ENCODE measurements around the gene CGNL1.

Gene CGNL1

DNA sequence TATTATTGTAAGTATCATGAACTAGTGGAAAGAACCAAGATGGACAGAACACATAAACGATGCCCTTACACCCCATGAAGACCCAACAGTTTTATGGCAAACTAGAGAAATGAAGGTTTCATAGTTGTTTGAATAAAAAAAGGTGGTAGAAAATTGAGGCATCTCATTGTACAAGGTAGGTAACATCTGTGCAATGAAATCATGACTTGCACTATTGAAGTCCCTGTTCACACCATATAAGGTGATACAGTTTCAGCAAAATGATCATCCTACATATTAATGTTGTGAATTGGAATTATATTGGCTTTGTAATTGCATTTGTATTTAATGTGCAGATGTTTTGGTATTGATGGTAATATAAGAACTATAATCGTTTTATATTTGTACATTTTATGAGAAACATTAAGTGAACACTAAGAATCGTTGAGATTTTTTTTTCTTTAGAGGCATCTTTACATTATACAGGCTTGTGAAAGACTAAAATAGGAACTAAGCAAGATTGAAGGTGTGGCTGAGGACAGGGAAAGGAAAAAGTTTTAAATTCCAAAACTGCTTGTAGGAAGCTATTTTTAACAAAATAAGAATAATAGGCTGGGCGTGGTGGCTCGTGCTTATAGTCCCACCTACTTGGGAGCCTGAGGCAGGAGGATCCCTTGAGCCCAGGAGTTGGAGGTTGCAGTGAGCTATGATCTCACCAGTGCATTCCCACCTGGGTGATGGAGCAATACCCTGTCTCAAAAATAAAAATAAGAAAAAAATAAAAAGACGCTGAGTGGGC lies 48.5 kb downstream of the CGNL1 start:
- no peak for DNase-seq

GRCh38 chr15:57425842-57426241 lies 49.5 kb downstream of the CGNL1 start:
- no peak for DNase-seq

DNA sequence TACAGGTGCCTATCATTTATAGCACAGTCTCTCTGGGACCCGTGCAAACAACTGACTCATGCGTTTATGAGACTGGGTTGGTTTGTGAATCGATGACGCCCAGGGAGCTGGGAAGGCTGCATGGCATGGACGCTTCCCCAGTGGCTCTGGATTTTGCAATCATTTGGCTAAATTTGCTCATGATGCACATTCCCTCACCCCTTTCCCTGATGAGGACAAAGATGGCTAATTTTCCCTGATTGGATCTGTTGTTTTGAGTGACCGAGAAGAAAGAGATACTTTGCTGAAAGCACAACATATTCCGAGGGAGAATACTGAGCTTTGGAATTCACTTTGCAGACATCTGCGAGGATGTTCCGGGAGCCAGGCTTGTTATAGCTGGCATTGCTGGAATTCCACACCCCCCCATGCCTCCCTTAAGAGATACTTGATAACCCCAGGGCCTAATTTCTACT lies 51.1 kb downstream of the CGNL1 start:
- DNase-seq = no peak

DNA sequence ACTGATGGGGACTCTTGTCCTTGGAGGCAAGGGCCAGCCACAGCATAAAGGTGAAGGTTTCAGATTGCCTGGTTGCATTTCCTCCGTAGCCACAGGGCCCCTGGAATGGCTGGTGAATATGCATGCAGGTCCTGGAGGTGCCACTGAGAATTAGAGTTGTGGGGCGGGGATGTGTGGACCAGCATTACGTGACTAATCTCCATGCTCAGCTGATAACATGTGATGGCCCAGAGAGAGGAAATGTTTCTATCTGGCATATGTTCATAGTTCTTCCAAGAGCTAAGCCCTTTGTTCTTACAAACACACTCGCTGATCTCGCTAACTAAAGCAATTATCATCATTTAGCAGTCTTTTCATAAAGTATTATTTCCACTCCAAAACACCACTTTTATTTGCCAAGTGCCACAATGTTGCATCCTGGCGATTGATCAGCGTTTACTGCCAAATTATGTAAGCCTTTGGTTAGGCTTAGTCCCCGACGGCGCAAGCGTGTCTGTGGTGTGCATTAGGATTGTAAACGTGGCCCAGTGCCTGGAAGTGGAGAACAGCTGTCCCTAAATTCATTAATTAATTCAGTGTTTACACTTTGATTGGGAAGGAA lies 55.9 kb downstream of the CGNL1 start:
- no peak for DNase-seq

DNA sequence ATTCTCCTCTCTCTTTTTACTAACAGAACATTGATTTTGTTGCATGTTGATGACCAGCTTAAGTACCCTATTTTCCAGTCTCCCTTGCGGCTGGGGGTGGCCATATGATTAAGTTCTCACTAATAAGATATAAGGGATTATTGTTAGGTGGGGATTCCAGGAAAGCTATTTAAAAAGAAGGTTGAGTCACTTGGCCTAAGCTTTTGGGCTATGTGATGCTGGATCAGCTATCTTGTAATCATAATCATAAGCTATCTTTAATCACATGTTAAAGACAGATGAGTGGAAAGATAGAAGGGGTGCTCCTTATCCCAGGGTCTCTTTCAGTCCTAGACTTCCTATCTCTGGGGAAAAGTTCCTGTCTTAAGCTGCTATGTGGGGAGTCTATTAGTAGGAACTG lies 59.9 kb downstream of the CGNL1 start:
- no peak for DNase-seq

DNA sequence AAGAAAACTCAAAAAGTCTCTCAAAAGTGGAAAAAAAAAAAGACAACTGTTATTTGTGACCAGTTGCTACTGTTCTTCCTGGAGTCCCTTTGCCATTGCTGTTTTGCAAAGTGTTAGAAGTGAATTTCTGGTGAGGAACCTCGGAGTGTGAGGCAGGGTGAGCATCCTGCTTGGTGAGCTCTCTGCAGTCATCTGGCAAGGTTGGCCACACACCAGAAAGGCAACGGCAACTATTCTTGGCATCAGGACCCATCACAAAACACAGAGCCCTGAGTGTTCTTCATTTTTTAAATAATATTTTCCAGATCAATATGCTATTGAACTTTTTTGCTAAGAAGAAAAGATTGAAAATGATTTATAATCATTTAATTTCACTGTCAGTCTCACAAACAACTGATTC lies 60.7 kb downstream of the CGNL1 start:
- DNase-seq = no peak

DNA sequence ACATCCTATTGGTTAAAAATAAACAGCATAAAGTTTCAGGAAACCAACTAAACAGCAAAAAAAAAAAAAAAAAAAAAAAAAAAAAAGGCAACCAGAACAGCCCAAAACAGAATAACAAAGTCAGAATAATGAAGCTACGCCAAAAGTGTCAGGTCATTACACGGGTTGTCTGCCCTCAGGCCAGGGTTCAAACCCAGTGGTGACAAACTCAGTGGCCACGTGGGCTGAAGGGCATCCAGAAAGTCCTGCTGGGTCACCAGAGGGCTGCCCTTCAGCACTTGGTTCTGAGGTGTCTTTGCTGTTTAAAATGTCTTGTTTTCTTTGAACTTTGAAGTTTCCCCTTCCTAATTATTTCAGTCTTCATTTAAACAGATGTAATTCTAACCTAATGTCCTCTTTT lies 61.3 kb downstream of the CGNL1 start:
- DNase-seq = no peak

DNA sequence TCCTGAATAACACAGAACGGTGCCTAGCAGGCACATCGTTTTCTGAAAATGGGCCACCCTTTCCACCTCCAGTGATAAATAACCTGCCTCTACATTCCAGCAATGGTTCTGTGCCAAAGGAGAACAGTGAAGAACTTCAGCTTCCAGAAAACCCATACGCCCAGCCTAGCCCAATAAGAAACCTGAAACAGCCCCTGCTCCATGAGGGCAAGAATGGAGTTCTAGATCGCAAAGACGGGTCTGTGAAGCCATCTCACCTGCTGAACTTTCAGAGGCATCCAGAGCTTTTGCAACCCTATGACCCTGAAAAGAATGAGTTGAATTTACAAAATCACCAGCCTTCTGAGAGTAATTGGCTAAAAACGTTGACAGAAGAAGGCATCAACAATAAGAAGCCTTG lies 61.9 kb downstream of the CGNL1 start:
- DNase-seq = no peak

DNA sequence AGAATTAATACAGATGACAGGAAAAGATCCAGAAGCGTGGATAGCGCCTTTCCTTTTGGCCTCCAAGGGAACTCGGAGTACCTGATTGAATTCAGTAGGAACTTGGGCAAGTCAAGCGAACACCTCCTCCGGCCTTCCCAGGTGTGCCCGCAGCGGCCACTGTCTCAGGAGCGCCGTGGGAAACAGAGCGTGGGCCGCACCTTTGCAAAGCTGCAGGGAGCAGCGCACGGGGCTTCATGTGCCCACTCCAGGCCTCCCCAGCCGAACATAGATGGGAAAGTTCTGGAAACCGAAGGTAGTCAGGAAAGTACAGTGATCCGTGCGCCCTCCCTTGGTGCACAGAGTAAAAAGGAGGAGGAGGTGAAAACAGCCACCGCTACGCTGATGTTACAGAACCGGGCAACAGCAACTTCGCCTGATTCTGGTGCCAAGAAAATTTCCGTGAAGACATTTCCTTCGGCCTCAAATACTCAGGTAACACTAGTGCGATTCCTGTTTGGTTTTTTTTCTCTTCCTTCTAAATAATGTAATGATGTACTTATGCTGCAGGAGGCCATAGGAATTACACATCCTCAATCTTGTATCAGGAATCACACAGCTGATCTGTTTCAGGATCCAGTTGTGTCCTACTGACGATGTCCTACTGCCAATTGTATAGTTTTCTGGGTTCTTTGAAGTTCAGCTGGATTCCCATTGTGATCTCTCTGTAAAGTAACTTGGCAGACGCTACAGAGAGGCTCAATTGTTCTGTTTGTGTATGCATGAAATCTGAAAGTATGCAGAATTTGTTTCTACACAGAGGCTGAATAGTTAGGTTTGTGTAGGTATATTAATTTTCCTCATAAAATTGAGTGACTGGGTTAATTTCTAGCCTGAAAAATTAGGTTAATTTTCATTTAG lies 63.1 kb downstream of the CGNL1 start:
- DNase-seq = no peak

DNA sequence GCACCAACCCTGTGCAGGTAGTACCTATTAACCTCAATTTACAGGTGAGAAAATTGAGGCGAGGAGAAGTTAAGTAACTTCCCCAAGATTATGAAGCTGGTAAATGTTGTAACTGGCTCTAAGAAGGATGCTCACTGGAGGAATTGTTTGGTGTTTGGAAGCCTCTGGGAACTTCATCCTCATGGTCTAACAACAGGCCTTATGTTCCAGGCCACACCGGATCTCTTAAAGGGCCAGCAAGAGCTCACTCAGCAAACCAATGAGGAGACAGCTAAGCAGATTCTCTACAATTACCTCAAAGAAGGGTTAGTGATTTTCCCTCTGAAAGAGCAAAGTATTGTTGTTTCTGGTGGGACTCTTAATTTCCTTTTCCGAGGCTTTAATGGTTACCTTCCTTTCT lies 63.9 kb downstream of the CGNL1 start:
- DNase-seq = no peak

GRCh38 chr15:57440799-57441198 lies 64.5 kb downstream of the CGNL1 start:
- no peak for DNase-seq

DNA sequence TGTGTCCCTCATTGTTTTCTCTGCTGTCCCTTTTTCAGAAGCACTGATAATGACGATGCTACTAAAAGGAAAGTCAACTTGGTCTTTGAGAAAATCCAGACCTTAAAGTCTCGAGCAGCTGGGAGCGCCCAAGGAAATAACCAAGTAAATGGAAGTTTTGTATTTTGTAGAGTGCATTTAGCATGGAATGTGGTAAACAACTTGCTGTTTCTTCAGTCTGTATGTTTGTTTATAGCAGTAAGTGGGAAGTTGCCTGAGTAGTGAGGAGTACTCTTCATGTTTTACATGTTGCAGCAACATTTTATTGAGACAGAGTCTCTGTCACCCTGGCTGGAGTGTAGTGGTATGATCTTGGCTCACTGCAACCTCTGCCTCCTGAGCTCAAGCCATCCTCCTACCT lies 66.0 kb downstream of the CGNL1 start:
- no peak for DNase-seq

- no peak for DNase-seq
Measured at GRCh38 chr15:57443486-57443885, 67.2 kb downstream of the CGNL1 start.

DNA sequence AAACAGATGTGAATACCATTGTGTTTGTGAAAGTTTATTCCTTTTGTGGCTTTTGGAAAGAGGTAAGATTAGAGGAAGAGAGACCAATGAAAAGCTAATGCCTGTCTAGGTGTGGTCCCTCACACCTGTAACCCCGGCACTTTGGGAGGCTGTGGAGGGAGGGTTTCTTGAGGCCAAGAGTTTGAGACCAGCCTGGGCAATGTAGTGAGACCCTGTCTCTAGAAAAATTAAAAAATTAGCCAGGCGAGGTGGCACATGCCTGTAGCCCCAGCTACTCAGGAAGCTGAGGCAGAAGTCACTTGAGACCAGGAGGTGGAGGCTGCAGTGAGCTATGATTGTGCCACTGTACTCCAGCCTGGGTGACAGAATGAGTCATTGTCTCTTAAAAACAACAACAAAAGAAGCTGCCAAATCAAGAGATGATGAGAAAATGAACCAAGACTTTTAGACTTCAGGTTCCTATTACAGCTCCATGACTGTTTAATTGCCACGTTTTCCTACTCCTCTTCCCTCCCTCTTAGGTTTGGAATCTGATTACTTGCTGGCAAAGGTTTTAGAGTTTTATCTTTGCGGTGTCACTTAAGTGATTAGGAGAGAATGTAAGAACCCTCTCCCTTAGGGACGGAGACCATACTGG lies 68.7 kb downstream of the CGNL1 start:
- DNase-seq = no peak

GRCh38 chr15:57445872-57446271 lies 69.6 kb downstream of the CGNL1 start:
- no peak for DNase-seq

DNA sequence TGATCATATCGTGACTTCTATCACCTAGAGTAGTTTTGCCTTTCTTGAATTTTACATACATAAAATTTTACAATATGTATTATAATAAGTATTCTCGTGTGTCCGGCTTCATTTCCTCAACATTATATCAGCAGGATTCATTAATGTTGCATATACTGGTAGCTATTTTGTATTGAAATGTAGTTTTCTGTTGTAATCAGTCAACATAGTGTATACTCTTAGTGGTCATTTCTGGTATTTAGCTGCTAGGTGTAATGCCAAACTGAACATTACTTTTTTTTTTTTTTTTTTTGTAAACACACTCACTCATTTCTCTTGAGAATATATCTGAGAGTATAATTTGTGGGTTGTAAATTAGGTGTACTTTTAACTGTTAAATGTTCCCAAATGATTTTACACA lies 70.1 kb downstream of the CGNL1 start:
- no peak for DNase-seq

- no peak for DNase-seq
Measured at GRCh38 chr15:57451555-57451954, 75.2 kb downstream of the CGNL1 start.

GRCh38 chr15:57452090-57452754 lies 75.9 kb downstream of the CGNL1 start:
- DNase-seq = no peak

GRCh38 chr15:57455929-57456328 lies 79.6 kb downstream of the CGNL1 start:
- no peak for DNase-seq

GRCh38 chr15:57456559-57456958 lies 80.3 kb downstream of the CGNL1 start:
- DNase-seq = no peak

DNA sequence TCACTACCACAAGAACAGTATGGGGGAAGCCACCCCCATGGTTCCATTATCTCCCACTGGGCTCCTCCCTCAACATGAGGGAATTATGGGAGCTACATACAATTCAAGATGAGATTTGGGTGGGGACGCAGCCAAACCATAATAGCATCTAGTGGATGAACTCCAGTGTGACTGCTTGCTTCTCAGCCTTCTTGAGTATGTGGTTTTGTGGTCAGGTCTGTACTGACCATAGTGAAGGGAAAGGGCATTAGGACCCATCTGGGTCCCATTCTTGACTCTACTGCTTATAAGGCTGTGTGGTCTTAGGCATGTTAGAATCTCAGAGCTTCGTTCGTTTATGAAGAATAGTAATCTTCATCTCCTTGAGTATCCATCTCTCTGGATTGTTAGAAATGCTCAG lies 81.4 kb downstream of the CGNL1 start:
- no peak for DNase-seq

DNA sequence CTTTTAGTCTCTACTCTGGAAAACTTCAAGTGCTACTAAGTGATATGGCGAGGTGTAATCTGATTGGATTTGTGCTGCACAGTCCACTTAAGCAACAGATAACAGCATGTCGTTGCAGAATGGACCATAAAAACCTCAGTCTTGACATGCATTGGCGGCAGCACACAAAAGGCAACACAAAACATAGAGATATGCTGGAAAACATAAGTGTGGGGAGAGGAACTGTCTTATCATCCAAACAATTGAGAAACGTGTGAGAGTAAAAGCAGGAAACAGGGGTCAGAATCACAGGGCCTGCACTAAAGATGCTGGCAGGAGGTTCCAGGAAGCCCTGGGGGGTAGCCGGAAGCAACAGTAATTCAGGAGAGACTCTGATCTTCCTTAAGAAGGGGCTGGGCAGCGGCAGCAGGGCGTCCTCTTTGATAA lies 82.1 kb downstream of the CGNL1 start:
- DNase-seq = no peak

Data from T-helper 1 cell (primary cell).